Trophoblast cell (in vitro differentiated cells and primary cell): ENCODE results near the gene FMO1.

Experiments used
- DNase-seq, 2 donors: peaks; one replicate each; pipeline ENCODE4 v3.0.0-alpha.2; 2016
- H2AFZ ChIP-seq: 2 replicates; pipeline ENCODE4 v1.6.1; 2013; ENCODE audit warnings: low read length, moderate library complexity, mild to moderate bottlenecking; ENCODE audit not compliant: insufficient read depth, poor library complexity
- H2AK5ac ChIP-seq: 2 replicates; pipeline ENCODE4 v1.6.1; 2013; ENCODE audit warnings: mild to moderate bottlenecking, low read length
- H2BK120ac ChIP-seq: 2 replicates; pipeline ENCODE4 v1.6.1; 2013; ENCODE audit warnings: low read length, mild to moderate bottlenecking, moderate library complexity; ENCODE audit not compliant: insufficient read depth, poor library complexity
- H2BK12ac ChIP-seq: 2 replicates; pipeline ENCODE4 v1.6.1; 2013; ENCODE audit warnings: mild to moderate bottlenecking, low read length, moderate library complexity
- H2BK5ac ChIP-seq: 2 replicates; pipeline ENCODE4 v1.6.1; 2013; ENCODE audit warnings: low read length, low read depth, moderate library complexity, mild to moderate bottlenecking; ENCODE audit not compliant: poor library complexity
- H3K14ac ChIP-seq: 2 replicates; pipeline ENCODE4 v1.6.1; 2013; ENCODE audit warnings: mild to moderate bottlenecking, low read length
- H3K18ac ChIP-seq: 2 replicates; pipeline ENCODE4 v1.6.1; 2013; ENCODE audit warnings: mild to moderate bottlenecking, low read length
- H3K23ac ChIP-seq: 2 replicates; pipeline ENCODE4 v1.6.1; 2013; ENCODE audit warnings: low read length
- H3K27ac ChIP-seq: 2 replicates; pipeline ENCODE4 v1.5.1; 2013; ENCODE audit warnings: low read depth, mild to moderate bottlenecking, inconsistent platforms, low read length, moderate library complexity
- H3K27me3 ChIP-seq: 2 replicates; pipeline ENCODE4 v1.6.1; 2013; ENCODE audit warnings: inconsistent platforms, mild to moderate bottlenecking, low read length, moderate library complexity; ENCODE audit not compliant: insufficient read depth
- H3K36me3 ChIP-seq, 2 experiments: 1 replicate in 1 of 2; 2 replicates in 1 of 2; pipeline ENCODE4 v1.6.1; 2013; ENCODE audit warnings: low read length in 2 of 2, mild to moderate bottlenecking in 2 of 2, moderate library complexity in 1 of 2; ENCODE audit not compliant: insufficient read depth in 2 of 2, control insufficient read depth in 1 of 2
- H3K4ac ChIP-seq: 2 replicates; pipeline ENCODE4 v1.6.1; 2013; ENCODE audit warnings: low read depth, mild to moderate bottlenecking, low read length, moderate library complexity
- H3K4me1 ChIP-seq, 2 experiments: 1 replicate in 1 of 2; 2 replicates in 1 of 2; pipeline ENCODE4 v1.6.1; 2013; ENCODE audit warnings: low read length in 2 of 2, mild to moderate bottlenecking in 2 of 2, moderate library complexity in 1 of 2; ENCODE audit not compliant: insufficient read depth in 2 of 2, control insufficient read depth in 1 of 2
- H3K4me2 ChIP-seq: 2 replicates; pipeline ENCODE4 v1.6.1; 2013; ENCODE audit warnings: inconsistent platforms, mild to moderate bottlenecking, low read length, moderate library complexity
- H3K4me3 ChIP-seq: 2 replicates; pipeline ENCODE4 v1.5.1; 2013; ENCODE audit warnings: mild to moderate bottlenecking, low read depth, low read length, inconsistent platforms
- H3K79me1 ChIP-seq: one replicate; pipeline ENCODE4 v1.6.1; 2013; ENCODE audit warnings: low read length
- H3K79me2 ChIP-seq: 2 replicates; pipeline ENCODE4 v1.6.1; 2013; ENCODE audit warnings: low read length, mild to moderate bottlenecking; ENCODE audit not compliant: control insufficient read depth, insufficient read depth, poor library complexity
- H3K9ac ChIP-seq: 2 replicates; pipeline ENCODE4 v1.6.1; 2013; ENCODE audit warnings: mild to moderate bottlenecking, low read length
- H3K9me3 ChIP-seq: 2 replicates; pipeline ENCODE4 v1.6.1; 2013; ENCODE audit warnings: low read depth, mild to moderate bottlenecking, control low read depth, inconsistent platforms, low read length; ENCODE audit not compliant: insufficient read depth
- H4K12ac ChIP-seq: 2 replicates; pipeline ENCODE4 v1.6.1; 2013; ENCODE audit warnings: low read depth, mild to moderate bottlenecking, low read length, moderate library complexity
- H4K8ac ChIP-seq: 2 replicates; pipeline ENCODE4 v1.6.1; 2013; ENCODE audit warnings: low read depth, mild to moderate bottlenecking, low read length, moderate library complexity
- H4K91ac ChIP-seq: one replicate; pipeline ENCODE4 v1.6.1; 2013; ENCODE audit warnings: low read depth, mild to moderate bottlenecking, low read length, moderate library complexity
- WGBS: extraction: QIAGEN DNeasy Blood & Tissue Kit; methylation state at CpG from one replicate; pipeline ENCODE4 v1.1.7; 2013; ENCODE audit warnings: missing lambda C conversion rate; ENCODE audit not compliant: insufficient read length, insufficient coverage; ENCODE audit errors: extremely low coverage; 5-methylcytosine and 5-hydroxymethylcytosine counted together

FMO1 gene

DNA sequence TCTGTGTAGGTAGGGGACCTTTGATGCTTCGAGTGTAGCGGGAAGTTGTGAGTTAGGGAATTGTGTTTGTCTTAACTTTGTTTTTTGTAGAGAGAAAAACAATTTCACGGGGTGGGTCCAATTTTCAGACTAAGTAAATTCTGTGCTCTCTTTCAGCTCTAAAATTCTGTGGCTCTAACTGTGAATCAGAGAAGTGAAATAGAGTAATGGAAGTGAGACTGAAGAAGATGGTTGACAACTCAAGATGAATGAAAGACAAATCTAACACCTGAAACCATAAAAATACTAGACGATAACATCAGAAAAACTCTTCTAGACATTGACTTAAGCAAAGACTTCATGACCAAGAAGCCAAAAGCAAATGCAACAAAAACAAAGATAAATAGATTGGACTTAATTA lies 4.4 kb upstream of the FMO1 start:
- Histone ChIP-seq H3K79me1 (no peaks in the 10 kb centered on the region), H4K12ac (no peak overlapping the region), H2AFZ (no peak overlapping the region), H2BK120ac (no peak overlapping the region), H2BK12ac (no peak overlapping the region), H3K4me3 (no peak overlapping the region), H3K79me2 (no peaks in the 10 kb centered on the region), H3K18ac (no peak overlapping the region), H3K9me3 (no peaks in the 10 kb centered on the region), H3K27ac (no peak overlapping the region), H3K14ac (no peak overlapping the region), H3K9ac (no peak overlapping the region), H4K91ac (no peak overlapping the region), H3K27me3 (no peaks in the 10 kb centered on the region), H4K8ac (no peak overlapping the region), H3K4ac (no peak overlapping the region), H3K4me2 (no peak overlapping the region), H2AK5ac (no peak overlapping the region), H3K4me1 (no peaks in the 10 kb centered on the region), H3K23ac (no peak overlapping the region), H3K36me3 (no peaks in the 10 kb centered on the region), H2BK5ac (no peak overlapping the region)
- no peak for DNase-seq
- 100% methylated on average over 2 of the region's 4 CpGs for WGBS

DNA sequence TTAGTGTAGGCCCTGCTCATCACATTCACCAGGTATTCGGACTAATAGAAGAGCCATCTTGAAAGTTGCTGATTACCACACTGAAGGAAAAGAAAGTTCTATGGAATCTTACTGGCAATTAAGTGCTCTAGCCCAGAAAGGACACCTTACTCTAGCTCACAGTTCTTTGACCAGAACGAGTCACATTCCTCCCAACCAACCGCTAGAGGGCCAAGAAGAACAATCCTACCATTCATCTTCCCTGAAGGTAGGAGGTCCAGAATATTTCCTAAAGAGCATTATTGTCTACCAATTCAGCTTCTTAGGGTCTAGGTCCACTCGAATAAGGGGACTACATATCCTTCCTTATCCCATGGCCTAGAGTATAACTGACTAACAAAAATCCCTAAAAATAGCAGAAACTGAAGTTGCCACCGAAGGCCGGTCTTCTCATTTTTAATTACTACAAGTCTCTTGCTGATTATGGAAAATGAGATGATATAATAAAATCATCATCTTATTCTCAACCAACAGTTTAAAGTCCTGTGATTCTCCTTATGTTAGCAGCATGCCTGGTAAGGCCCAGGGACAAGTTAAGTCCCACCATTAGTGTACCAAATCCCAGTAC lies 2.7 kb upstream of the FMO1 start:
- H3K14ac ChIP-seq: no peak overlapping the region
- no peaks in the 10 kb centered on the region for H3K36me3 ChIP-seq
- WGBS: no CpG with 5 or more reads among the region's 6 CpGs
- peak; percentile 25 to 75 for DNase-seq
- no peak overlapping the region for H2BK5ac ChIP-seq
- H3K9ac ChIP-seq: no peak overlapping the region
- H3K9me3 ChIP-seq: no peaks in the 10 kb centered on the region
- no peak overlapping the region for H2BK12ac ChIP-seq
- no peak overlapping the region for H2BK120ac ChIP-seq
- no peak overlapping the region for H3K4ac ChIP-seq
- no peak overlapping the region for H2AK5ac ChIP-seq
- no peak overlapping the region for H4K8ac ChIP-seq
- no peak overlapping the region for H3K23ac ChIP-seq
- H3K4me1 ChIP-seq: no peaks in the 10 kb centered on the region
- no peaks in the 10 kb centered on the region for H3K79me1 ChIP-seq
- H3K27me3 ChIP-seq: no peaks in the 10 kb centered on the region
- H3K18ac ChIP-seq: no peak overlapping the region
- no peak overlapping the region for H4K91ac ChIP-seq
- H3K27ac ChIP-seq: no peak overlapping the region
- no peak overlapping the region for H4K12ac ChIP-seq
- H3K4me2 ChIP-seq: no peak overlapping the region
- no peak overlapping the region for H3K4me3 ChIP-seq
- no peak overlapping the region for H2AFZ ChIP-seq
- H3K79me2 ChIP-seq: no peaks in the 10 kb centered on the region

DNA sequence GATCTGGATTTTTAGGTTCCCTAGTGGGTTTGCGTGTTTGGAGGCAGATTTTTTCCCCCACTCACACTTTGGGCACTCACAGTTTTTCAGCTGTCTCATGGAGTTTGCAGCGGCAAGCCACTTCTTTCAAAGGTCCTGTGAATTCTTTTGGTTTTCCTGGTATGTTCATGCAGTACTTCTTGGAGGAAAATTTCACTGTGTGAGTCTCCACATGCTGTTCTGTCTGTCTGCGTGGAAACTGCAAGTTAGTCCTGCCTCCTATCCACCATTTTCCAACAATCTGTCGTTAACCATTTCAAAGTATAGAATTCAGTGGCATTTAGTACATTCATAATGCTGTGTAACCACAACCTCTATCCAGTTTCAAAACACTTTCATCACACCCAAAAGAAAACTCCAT lies 793 bp upstream of the FMO1 start:
- Histone ChIP-seq H4K91ac (no peak overlapping the region), H3K9ac (no peak overlapping the region), H3K79me2 (peaks cover 4% of the 10 kb centered on the region), H2AFZ (no peak overlapping the region), H4K12ac (no peak overlapping the region), H3K36me3 (no peaks in the 10 kb centered on the region), H3K27me3 (no peaks in the 10 kb centered on the region), H3K4me1 (peaks cover 0 to 5% of the 10 kb centered on the region in 2 experiments), H3K4ac (no peak overlapping the region), H2BK120ac (no peak overlapping the region), H3K27ac (no peak overlapping the region), H3K9me3 (no peaks in the 10 kb centered on the region), H3K23ac (no peak overlapping the region), H2BK5ac (no peak overlapping the region), H2AK5ac (no peak overlapping the region), H3K4me2 (no peak overlapping the region), H3K79me1 (peaks cover 2% of the 10 kb centered on the region), H2BK12ac (no peak overlapping the region), H3K4me3 (no peak overlapping the region), H4K8ac (no peak overlapping the region), H3K18ac (no peak overlapping the region), H3K14ac (no peak overlapping the region)
- no CpG with 5 or more reads among the region's 4 CpGs for WGBS
- no peak for DNase-seq

DNA sequence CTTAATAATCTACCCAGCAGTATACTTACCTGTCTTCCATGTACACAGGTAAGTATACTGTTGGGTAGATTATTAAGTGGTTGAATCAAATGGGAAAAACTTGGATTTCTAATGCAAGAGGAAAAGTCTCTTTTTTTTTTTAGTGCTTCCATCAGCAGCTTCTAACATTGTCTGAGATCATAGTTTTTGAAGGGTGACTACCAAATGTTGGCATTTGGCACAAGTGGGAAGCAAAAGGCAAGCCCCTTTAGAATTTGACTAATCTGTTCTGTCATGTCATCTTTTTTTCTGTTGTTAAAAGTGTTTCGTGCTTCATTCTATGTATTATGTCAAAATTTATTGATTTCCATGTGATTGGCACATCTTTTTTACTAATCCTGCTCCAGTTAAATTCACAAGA lies 547 bp downstream of the FMO1 start:
- H4K91ac ChIP-seq: no peak overlapping the region
- no peaks in the 10 kb centered on the region for H3K36me3 ChIP-seq
- WGBS: no CpG with 5 or more reads among the region's 1 CpG

More for the DNA sequence above, 547 bp downstream of the FMO1 start:
- Histone ChIP-seq H3K79me2 (peaks cover 4% of the 10 kb centered on the region), H4K8ac (no peak overlapping the region), H2BK5ac (no peak overlapping the region), H4K12ac (no peak overlapping the region), H3K4me1 (peaks cover 0 to 5% of the 10 kb centered on the region in 2 experiments), H3K27me3 (no peaks in the 10 kb centered on the region), H3K79me1 (peaks cover 2% of the 10 kb centered on the region), H3K9me3 (no peaks in the 10 kb centered on the region), H3K4me3 (no peak overlapping the region), H2BK12ac (no peak overlapping the region), H3K4ac (no peak overlapping the region), H2BK120ac (no peak overlapping the region), H3K4me2 (no peak overlapping the region), H2AFZ (no peak overlapping the region), H2AK5ac (no peak overlapping the region), H3K9ac (no peak overlapping the region), H3K27ac (no peak overlapping the region), H3K18ac (no peak overlapping the region), H3K14ac (no peak overlapping the region), H3K23ac (no peak overlapping the region)
- DNase-seq: no peak
